HCT116 (cell line): ENCODE data around the gene SEC24D. TPM values are rescaled to one million over a fixed set of nuclear protein-coding genes. Genes with fewer than 3 reads are reported as not detected.

Experiments
- ATAC-seq: fragments of 200-7000 bp; cut with Tn5 transposase; 2 replicates; pipeline ENCODE4 v1.9.1; 2020; ENCODE audit warnings: mild to moderate bottlenecking, moderate library complexity
- BruUV-seq: library from RNA; stranded (reverse); fragments of 400-500 nt; replicated peaks from 2 replicates; lab custom pipeline; 2021; lab: Mats Ljungman, UMichigan
- CTCF ChIA-PET: fragments of 300-600 bp; sonication (Branson Sonifier 250); formaldehyde crosslinking; loops from one replicate; lab custom pipeline; 2021; ENCODE audit warnings: antibody characterized with exemption; lab: Charles Lee
- POLR2A ChIA-PET: fragments of 300-600, 350-600 bp; sonication (Branson Sonifier 250); formaldehyde crosslinking; loops from one replicate; lab custom pipeline; 2021; ENCODE audit warnings: antibody characterized with exemption; lab: Charles Lee
- RAD21 ChIA-PET, 2 experiments: fragments of 300-600 bp; sonication (Branson Sonifier 250); formaldehyde crosslinking; loops; one replicate each; lab custom pipeline; 2023; ENCODE audit warnings: low total read pairs in 2 of 2; ENCODE audit not compliant: uncharacterized antibody in 2 of 2, unreplicated experiment in 2 of 2, low non-redundant PET in 1 of 2; lab: Charles Lee
- DNase-seq: peaks from one replicate; pipeline ENCODE4 v3.0.0-alpha.2; 2010; ENCODE audit warnings: low read depth, low spot score
- H2AFZ ChIP-seq: fragments of 200-600 bp; shearing (Covaris generic), sonication (generic); 2 replicates; pipeline ENCODE4 v1.6.1; 2017; ENCODE audit warnings: low read depth, mixed run types, mixed read lengths, antibody characterized with exemption, low read length; ENCODE audit not compliant: poor library complexity, severe bottlenecking
- H3K27ac ChIP-seq: 2 replicates; pipeline ENCODE4 v1.5.1; 2012; ENCODE audit warnings: low read depth, low read length
- H3K27me3 ChIP-seq: fragments of 200-600 bp; sonication (generic); 2 replicates; pipeline ENCODE4 v1.6.1; 2016; ENCODE audit warnings: mixed run types, low read length, mixed read lengths; ENCODE audit not compliant: insufficient read depth
- H3K36me3 ChIP-seq, 2 experiments: fragments of 200-500 bp in 1 of 2; fragments of 200-600 bp in 1 of 2; sonication (Bioruptor generic) in 1 of 2; sonication (generic) in 1 of 2; 2 replicates each; pipeline versions ENCODE4 v1.5.1 to v1.6.1; 2014 to 2016; ENCODE audit warnings: low read length in 2 of 2, inconsistent platforms in 1 of 2, mixed read lengths in 1 of 2, mixed run types in 1 of 2; ENCODE audit not compliant: insufficient read depth in 2 of 2, control insufficient read depth in 1 of 2
- H3K4me1 ChIP-seq, 2 experiments: fragments of 200-600 bp in 1 of 2; sonication (generic) in 1 of 2; 2 replicates each; pipeline versions ENCODE4 v1.5.1 to v1.6.1; 2012 to 2017; ENCODE audit warnings: low read length in 2 of 2, inconsistent platforms in 1 of 2, mild to moderate bottlenecking in 1 of 2, mixed read lengths in 1 of 2, mixed run types in 1 of 2, moderate library complexity in 1 of 2; ENCODE audit not compliant: insufficient read depth in 2 of 2, control insufficient read depth in 1 of 2
- H3K4me2 ChIP-seq: fragments of 200-600 bp; sonication (generic); 2 replicates; pipeline ENCODE4 v1.6.1; 2017; ENCODE audit warnings: mixed run types, low read length, mixed read lengths
- H3K4me3 ChIP-seq, 2 experiments: fragments of 200-600 bp in 1 of 2; sonication (generic) in 1 of 2; replicated peaks in 1 of 2; 2 replicates each; pipeline ENCODE4 v1.5.1; 2011 to 2016; ENCODE audit warnings: low read length in 2 of 2, control low read depth in 1 of 2, low read depth in 1 of 2, mild to moderate bottlenecking in 1 of 2, mixed read lengths in 1 of 2, mixed run types in 1 of 2
- H3K79me2 ChIP-seq: fragments of 200-600 bp; sonication (generic); 2 replicates; pipeline ENCODE4 v1.6.1; 2017; ENCODE audit warnings: mild to moderate bottlenecking, mixed run types, low read length, moderate library complexity, mixed read lengths; ENCODE audit not compliant: insufficient read depth
- H3K9ac ChIP-seq: fragments of 200-600 bp; sonication (generic); 2 replicates; pipeline ENCODE4 v1.6.1; 2016; ENCODE audit warnings: low read length, mixed read lengths
- H3K9me2 ChIP-seq: fragments of 200-600 bp; sonication (generic), shearing (Covaris generic); 2 replicates; pipeline ENCODE4 v1.6.1; 2017; ENCODE audit warnings: mixed run types, mild to moderate bottlenecking, moderate library complexity; ENCODE audit not compliant: insufficient read depth
- H3K9me3 ChIP-seq, 2 experiments: fragments of 200-500 bp in 1 of 2; fragments of 200-600 bp in 1 of 2; sonication (Bioruptor generic) in 1 of 2; sonication (generic) in 1 of 2; 2 replicates each; pipeline ENCODE4 v1.6.1; 2014 to 2017; ENCODE audit warnings: low read length in 2 of 2, mixed read lengths in 2 of 2, inconsistent platforms in 1 of 2, low read depth in 1 of 2, mild to moderate bottlenecking in 1 of 2, mixed run types in 1 of 2, moderate library complexity in 1 of 2; ENCODE audit not compliant: control insufficient read depth in 1 of 2, insufficient read depth in 1 of 2
- H4K20me1 ChIP-seq: fragments of 200-600 bp; sonication (generic), shearing (Covaris generic); 2 replicates; pipeline ENCODE4 v1.6.1; 2017; ENCODE audit warnings: mixed run types, mild to moderate bottlenecking, moderate library complexity; ENCODE audit not compliant: insufficient read depth
- CBX3 ChIP-seq: IDR thresholded peaks from 2 replicates; pipeline ENCODE4 v1.6.1; 2012; ENCODE audit warnings: low read depth
- CEBPB ChIP-seq: IDR thresholded peaks from 2 replicates; pipeline ENCODE4 v1.6.1; 2012; ENCODE audit warnings: low read depth
- CTCF ChIP-seq, 3 experiments: fragments of 200-600 bp in 1 of 3; sonication (generic) in 1 of 3; IDR thresholded peaks in 2 of 3; conservative IDR thresholded peaks in 1 of 3; 2 replicates each; pipeline ENCODE4 v1.5.1; 2012 to 2017; ENCODE audit warnings: low read depth in 2 of 3, low read length in 2 of 3, antibody characterized with exemption in 1 of 3, borderline replicate concordance in 1 of 3, control low read depth in 1 of 3, mild to moderate bottlenecking in 1 of 3, mixed read lengths in 1 of 3, mixed run types in 1 of 3, moderate library complexity in 1 of 3; ENCODE audit not compliant: insufficient read depth in 1 of 3
- EGR1 ChIP-seq: IDR thresholded peaks from 2 replicates; pipeline ENCODE4 v1.6.1; 2012; ENCODE audit warnings: low read depth
- ELF1 ChIP-seq: IDR thresholded peaks from 2 replicates; pipeline ENCODE4 v1.6.1; 2012; ENCODE audit warnings: low read depth, borderline replicate concordance
- EZH2phosphoT487 ChIP-seq: fragments of 200-600 bp; IDR thresholded peaks from 2 replicates; pipeline ENCODE4 v1.6.1; 2018; ENCODE audit warnings: antibody characterized with exemption, borderline replicate concordance
- FOSL1 ChIP-seq: IDR thresholded peaks from 2 replicates; pipeline ENCODE4 v1.6.1; 2012; ENCODE audit warnings: low read depth
- JUND ChIP-seq: IDR thresholded peaks from 2 replicates; pipeline ENCODE4 v1.6.1; 2012
- POLR2A ChIP-seq: IDR thresholded peaks from 2 replicates; pipeline ENCODE4 v1.7.0; 2011; ENCODE audit warnings: borderline replicate concordance; ENCODE audit not compliant: insufficient read depth, insufficient read length; ENCODE audit errors: extremely low read depth
- POLR2AphosphoS5 ChIP-seq: IDR thresholded peaks from 2 replicates; pipeline ENCODE4 v1.6.1; 2011; ENCODE audit warnings: mild to moderate bottlenecking, low read depth, low read length, moderate library complexity
- RAD21 ChIP-seq: IDR thresholded peaks from 2 replicates; pipeline ENCODE4 v1.6.1; 2012; ENCODE audit warnings: low read depth, mild to moderate bottlenecking
- REST ChIP-seq: IDR thresholded peaks from 2 replicates; pipeline ENCODE4 v1.6.1; 2012; ENCODE audit warnings: low read depth
- SIN3A ChIP-seq: IDR thresholded peaks from 2 replicates; pipeline ENCODE4 v1.6.1; 2012; ENCODE audit warnings: low read depth
- SP1 ChIP-seq: IDR thresholded peaks from 2 replicates; pipeline ENCODE4 v1.6.1; 2012; ENCODE audit warnings: low read depth
- SRF ChIP-seq: IDR thresholded peaks from 2 replicates; pipeline ENCODE4 v1.6.1; 2012; ENCODE audit warnings: low read depth
- TCF7L2 ChIP-seq: IDR thresholded peaks from 2 replicates; pipeline ENCODE4 v1.7.0; 2011; ENCODE audit warnings: borderline replicate concordance, inconsistent platforms; ENCODE audit not compliant: insufficient read depth, insufficient read length; ENCODE audit errors: extremely low read depth
- ZFX ChIP-seq: fragments of 450-650 bp; IDR thresholded peaks from 2 replicates; pipeline ENCODE4 v1.6.1; 2017
- intact Hi-C: fragments of 100-400 bp; cut with micrococcal nuclease; formaldehyde crosslinking; loops from 2 replicates; pipeline ENCODE4 v1.10.0; 2022
- total RNA-seq: library from RNA; stranded (reverse); gene quantifications from one replicate; pipeline ENCODE4 v1.2.1, GENCODE V29; 2021; ENCODE audit not compliant: unreplicated experiment
- TF ChIP-seq, protein P1 (sequence below): IDR thresholded peaks from 2 replicates; pipeline ENCODE4 v1.6.1; 2012

Gene SEC24D
- total RNA-seq, 1 experiment from 2014 or later = 28.5 TPM

- no peaks in the 10 kb centered on the region for H3K4me1 ChIP-seq
- intact Hi-C loops = no loop called here
- H3K79me2 ChIP-seq = no peaks in the 10 kb centered on the region
- H3K9me2 ChIP-seq = no peaks in the 10 kb centered on the region
- DNase-seq = no peak
- no peak overlapping the region for H3K27ac ChIP-seq
- no peak for ATAC-seq
- H3K27me3 ChIP-seq = no peaks in the 10 kb centered on the region
- H3K4me3 ChIP-seq = no peak overlapping the region
- CTCF ChIA-PET = interaction anchor here (1.9 kb wide), 1 partner anchor 9 kb away, joined by 7 read pairs; the partner anchor contains the start of gene METTL14
- POLR2A ChIA-PET = interaction anchor here (1.1 kb wide), 1 partner anchor 9 kb away, joined by 3 read pairs; the partner anchor contains the start of gene METTL14
- BruUV-seq = no TSS peak
- no peaks in the 10 kb centered on the region for H3K36me3 ChIP-seq
- TF ChIP-seq TCF7L2 (no peak), EGR1 (no peak), FOSL1 (no peak), EZH2phosphoT487 (no peak), CBX3 (no peak), SP1 (no peak), CEBPB (no peak), REST (no peak), POLR2AphosphoS5 (no peak), ELF1 (no peak), SRF (no peak), ZFX (no peak), CTCF (IDR thresholded peaks at IDR 0.05 in 2 of 3, conservative IDR thresholded peaks at IDR 0.05 in 1 of 3; ENCODE audit: borderline replicate concordance in 1 of 3, insufficient read depth in 1 of 3, low read depth in 2 of 3, low read length in 2 of 3) (peak; percentile 5 to 28 (median 9); a peak in 2 of 6 replicates), SIN3A (no peak), RAD21 (peak; percentile 19; the same call in 1 of the 2 replicates), JUND (no peak), POLR2A (no peak)
- TF ChIP-seq, protein P1, sequence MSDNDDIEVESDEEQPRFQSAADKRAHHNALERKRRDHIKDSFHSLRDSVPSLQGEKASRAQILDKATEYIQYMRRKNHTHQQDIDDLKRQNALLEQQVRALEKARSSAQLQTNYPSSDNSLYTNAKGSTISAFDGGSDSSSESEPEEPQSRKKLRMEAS = no peak
- no peaks in the 10 kb centered on the region for H4K20me1 ChIP-seq
- H3K4me2 ChIP-seq = no peak overlapping the region
- RAD21 ChIA-PET = no interaction called here
- H3K9ac ChIP-seq = no peak overlapping the region
- H2AFZ ChIP-seq = no peak overlapping the region
- no peaks in the 10 kb centered on the region for H3K9me3 ChIP-seq
These were observed 159.8 kb downstream of the SEC24D start for GRCh38 chr4:118676128-118676527.
